ENCODE measurements around the gene APOL4. TPM values are rescaled to one million over a fixed set of nuclear protein-coding genes. Genes with fewer than 3 reads are reported as not detected.
"Not testable (repeated sequence)": the region's sequence is repeated elsewhere in the genome, so short reads cannot be mapped to it uniquely, and the experiment has no call there.

The APOL4 gene
- total RNA-seq, 2 experiments from 2014 or later, result 17.0 to 22.6 TPM

DNA sequence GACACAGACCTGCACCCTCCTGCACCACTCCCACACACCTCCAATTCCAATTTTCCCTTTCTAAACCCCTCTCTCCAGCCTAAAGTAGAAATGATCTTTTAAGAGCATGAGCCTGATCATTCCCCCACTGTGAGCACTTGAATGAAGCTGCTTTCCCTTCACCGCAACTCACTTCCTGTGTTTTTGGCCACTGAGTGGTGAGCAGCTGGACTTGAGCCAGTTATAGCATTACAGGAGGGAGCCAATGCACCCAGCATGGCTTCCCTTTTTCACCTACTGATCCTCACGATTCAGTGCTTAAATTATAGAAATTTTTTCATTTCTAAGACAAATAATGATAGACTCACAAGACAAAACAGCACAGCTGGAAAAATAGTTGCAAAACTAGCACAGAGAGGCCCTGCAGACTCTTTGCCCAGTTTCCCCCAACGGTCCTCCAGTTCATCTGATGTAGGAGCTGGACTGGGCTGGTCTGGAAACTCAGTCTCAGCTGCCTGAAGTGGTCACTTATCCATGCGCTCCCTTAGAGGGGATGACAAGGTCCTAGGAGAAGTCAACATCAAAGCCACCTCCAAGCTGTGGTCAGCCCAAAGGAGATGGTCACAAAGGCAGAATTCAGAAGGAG lies 9.7 kb upstream of the APOL4 start:
- DNase-seq, result peak; percentile 56
- peaks cover 58% of the 10 kb centered on the region for H3K27me3 Mint-ChIP-seq
- H3K27ac Mint-ChIP-seq, result no peak overlapping the region
- no peak overlapping the region for H3K4me3 Mint-ChIP-seq
- peaks cover 7% of the 10 kb centered on the region for H3K36me3 Mint-ChIP-seq
- ATAC-seq, result no peak
- CTCF ChIA-PET, result interaction anchor here (0.8 to 1.1 kb wide), 4 partner anchors 9 to 275 kb away, joined by 3 read pairs; no protein-coding TSS in a partner anchor
- H3K4me1 Mint-ChIP-seq, result peaks cover 32% of the 10 kb centered on the region
- no peaks in the 10 kb centered on the region for H3K9me3 Mint-ChIP-seq (ENCODE audit: low read depth)

DNA sequence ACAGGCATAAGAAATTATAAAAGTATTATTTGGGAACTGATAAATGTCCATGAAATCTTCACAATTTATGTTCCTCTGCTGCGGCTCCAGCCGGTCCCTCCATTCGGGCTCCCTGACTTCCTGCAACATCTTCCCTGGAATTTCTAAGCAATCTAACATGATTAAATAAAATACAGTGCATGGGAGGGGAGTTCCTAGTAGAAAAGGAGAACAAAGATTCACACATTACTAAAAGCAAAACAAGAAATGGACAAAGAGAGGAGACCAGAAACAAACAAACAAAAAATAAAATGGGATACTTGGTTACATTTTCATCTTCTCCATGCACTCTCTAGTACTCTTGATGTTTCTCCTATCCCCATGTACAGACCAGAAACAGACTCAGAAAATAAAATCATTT lies 8.6 kb upstream of the APOL4 start:
- Mint-ChIP-seq H3K9me3 (ENCODE audit: low read depth) (no peaks in the 10 kb centered on the region), H3K4me3 (no peak overlapping the region), H3K4me1 (peaks cover 32% of the 10 kb centered on the region), H3K27ac (no peak overlapping the region), H3K36me3 (peaks cover 7% of the 10 kb centered on the region), H3K27me3 (peaks cover 47% of the 10 kb centered on the region)
- CTCF ChIA-PET, result interaction anchor here (1.1 kb wide), 1 partner anchor 145 kb away, joined by 3 read pairs; no protein-coding TSS in a partner anchor
- no peak for DNase-seq
- no peak for ATAC-seq

DNA sequence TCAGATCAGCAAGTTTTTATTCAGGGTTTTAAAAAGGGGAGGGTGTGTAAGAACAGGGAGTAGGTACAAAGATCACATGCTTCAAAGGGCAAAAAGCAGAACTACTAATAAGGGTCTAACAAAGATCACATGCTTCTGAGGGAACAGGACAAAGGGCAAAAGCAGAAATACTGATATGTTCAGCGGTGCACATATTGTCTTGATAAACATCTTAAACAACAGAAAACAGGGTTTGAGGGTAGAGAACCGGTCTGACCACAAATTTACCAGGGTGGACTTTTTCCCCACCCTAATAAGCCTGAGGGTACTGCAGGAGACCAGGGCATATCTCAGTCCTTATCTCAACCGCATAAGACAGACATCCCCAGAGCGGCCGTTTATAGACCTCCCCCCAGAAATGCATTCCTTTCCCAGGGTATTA lies 7.9 kb upstream of the APOL4 start:
- H3K9me3 Mint-ChIP-seq (ENCODE audit: low read depth); H3K36me3 Mint-ChIP-seq; ATAC-seq; H3K27ac Mint-ChIP-seq; H3K4me3 Mint-ChIP-seq; DNase-seq: not testable (repeated sequence)
- H3K27me3 Mint-ChIP-seq, result peaks cover 42% of the 10 kb centered on the region
- CTCF ChIA-PET, result interaction anchor here (0.7 kb wide), 1 partner anchor 29 kb away, joined by 3 read pairs; no protein-coding TSS in a partner anchor
- H3K4me1 Mint-ChIP-seq, result peaks cover 35% of the 10 kb centered on the region

DNA sequence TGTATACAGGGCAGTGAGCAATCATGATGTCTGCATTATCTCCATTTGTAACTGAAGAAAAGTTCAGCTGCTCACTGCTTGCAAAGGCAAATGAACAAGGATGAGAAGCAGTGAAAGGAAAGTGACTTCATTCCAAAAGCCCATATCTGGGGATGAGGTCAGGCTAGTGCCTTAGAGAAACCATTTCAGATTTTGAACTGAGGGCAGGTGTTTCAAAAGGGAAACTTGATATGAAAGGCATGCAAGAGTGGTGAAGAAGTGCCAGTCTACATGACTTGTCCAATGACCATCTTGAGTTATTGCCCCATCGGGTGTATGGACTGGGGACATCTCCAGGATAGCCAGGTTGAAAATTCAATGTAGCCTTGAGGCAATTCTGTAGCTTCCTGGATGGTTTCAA lies 7.3 kb upstream of the APOL4 start:
- Mint-ChIP-seq H3K4me1 (peaks cover 36% of the 10 kb centered on the region), H3K4me3 (no peak overlapping the region), H3K27me3 (peaks cover 36% of the 10 kb centered on the region), H3K27ac (no peak overlapping the region), H3K36me3 (peaks cover 7% of the 10 kb centered on the region), H3K9me3 (ENCODE audit: low read depth) (no peaks in the 10 kb centered on the region)
- no peak for ATAC-seq
- CTCF ChIA-PET, result interaction anchor here (0.7 to 2.4 kb wide), 3 partner anchors 8 to 29 kb away, joined by 3 to 10 read pairs (median 4); no protein-coding TSS in a partner anchor
- no peak for DNase-seq

DNA sequence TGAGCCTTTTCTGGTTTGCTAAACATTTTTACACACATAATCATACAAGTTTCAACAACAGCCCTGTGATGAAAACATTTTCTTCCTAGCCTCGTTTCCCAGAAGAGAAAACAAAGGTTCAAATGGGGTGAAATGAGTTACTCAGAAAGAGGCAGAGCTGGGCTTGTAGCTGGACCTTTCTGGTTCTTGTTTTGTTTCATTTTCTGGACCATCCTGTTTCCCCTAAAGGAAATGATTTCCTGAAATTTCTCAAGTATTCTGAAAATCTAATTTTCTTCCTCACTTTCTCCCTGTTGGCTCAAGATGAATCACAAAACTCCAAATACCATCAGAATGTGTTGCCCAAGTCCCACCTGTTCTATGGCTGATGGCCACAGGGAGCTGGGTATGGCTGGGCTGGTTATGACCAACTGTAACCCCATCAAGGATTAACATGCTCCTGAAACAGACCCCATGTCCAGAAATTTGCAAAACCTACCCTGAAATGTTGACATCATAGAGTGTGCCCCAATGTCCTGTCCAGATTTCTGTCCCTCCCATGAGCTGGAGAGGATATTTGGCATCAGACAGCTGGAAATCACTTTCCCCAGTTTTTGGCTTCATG lies 6.7 kb upstream of the APOL4 start:
- peaks cover 30% of the 10 kb centered on the region for H3K27me3 Mint-ChIP-seq
- ATAC-seq (no peak), DNase-seq (no peak)
- CTCF ChIA-PET, result interaction anchor here (0.9 to 2.4 kb wide), 2 partner anchors 8 to 13 kb away, joined by 4 to 10 read pairs; no protein-coding TSS in a partner anchor
- H3K4me3 Mint-ChIP-seq, result no peak overlapping the region
- peaks cover 40% of the 10 kb centered on the region for H3K4me1 Mint-ChIP-seq
- H3K36me3 Mint-ChIP-seq, result peaks cover 7% of the 10 kb centered on the region
- no peak overlapping the region for H3K27ac Mint-ChIP-seq
- no peaks in the 10 kb centered on the region for H3K9me3 Mint-ChIP-seq (ENCODE audit: low read depth)

DNA sequence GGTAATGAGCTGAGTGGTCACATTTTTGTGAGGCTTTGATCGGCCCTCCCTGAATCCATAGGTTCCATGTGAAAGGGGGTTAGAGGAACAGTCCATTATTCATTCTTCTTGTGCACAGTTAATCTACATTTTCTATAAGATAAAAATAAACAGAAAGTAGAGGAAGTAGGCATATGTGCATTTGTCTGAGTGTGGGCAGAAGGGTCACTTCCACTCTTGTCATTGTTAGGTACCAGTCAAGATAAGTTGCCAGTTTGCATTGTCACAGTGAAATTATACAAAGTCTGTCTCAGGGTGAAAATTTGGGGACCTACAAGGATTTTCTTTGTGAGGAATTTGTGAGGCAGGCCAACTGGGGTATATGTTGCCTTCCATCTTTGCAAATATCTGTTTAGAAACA lies 4.6 kb upstream of the APOL4 start:
- Mint-ChIP-seq H3K36me3 (peaks cover 7% of the 10 kb centered on the region), H3K27ac (no peak overlapping the region), H3K4me3 (no peak overlapping the region), H3K27me3 (peaks cover 12% of the 10 kb centered on the region), H3K4me1 (peaks cover 54% of the 10 kb centered on the region), H3K9me3 (ENCODE audit: low read depth) (no peaks in the 10 kb centered on the region)
- no peak for ATAC-seq
- no peak for DNase-seq
- CTCF ChIA-PET, result interaction anchor here (0.8 to 1.4 kb wide), 3 partner anchors 11 to 33 kb away, joined by 3 read pairs; partner anchors contain the start of gene APOL2

DNA sequence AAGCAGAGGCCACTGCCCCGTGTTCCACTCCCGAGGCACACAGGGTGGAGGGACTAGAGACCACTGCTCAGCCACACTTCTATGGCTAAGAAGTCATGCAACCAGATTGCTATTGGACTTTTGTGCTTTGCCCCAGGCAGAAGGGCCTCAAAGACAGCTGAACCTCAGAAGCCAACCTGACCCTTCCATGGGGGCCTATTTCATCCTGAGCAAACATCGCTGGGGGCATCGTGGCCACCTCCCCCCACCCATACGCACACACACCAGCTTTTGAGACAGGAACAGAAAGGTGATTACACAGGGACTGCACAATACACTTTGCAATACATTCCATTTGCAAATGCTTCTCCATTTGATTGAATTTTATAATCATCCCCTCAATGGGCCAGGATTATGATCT lies 4.0 kb upstream of the APOL4 start:
- DNase-seq; H3K27ac Mint-ChIP-seq; H3K9me3 Mint-ChIP-seq (ENCODE audit: low read depth); H3K27me3 Mint-ChIP-seq; H3K4me3 Mint-ChIP-seq; ATAC-seq; H3K36me3 Mint-ChIP-seq: not testable (repeated sequence)
- CTCF ChIA-PET, result interaction anchor here (0.8 to 1.6 kb wide), 3 partner anchors 11 to 81 kb away, joined by 3 to 5 read pairs (median 3); partner anchors contain the start of gene APOL2
- H3K4me1 Mint-ChIP-seq, result peaks cover 50% of the 10 kb centered on the region

DNA sequence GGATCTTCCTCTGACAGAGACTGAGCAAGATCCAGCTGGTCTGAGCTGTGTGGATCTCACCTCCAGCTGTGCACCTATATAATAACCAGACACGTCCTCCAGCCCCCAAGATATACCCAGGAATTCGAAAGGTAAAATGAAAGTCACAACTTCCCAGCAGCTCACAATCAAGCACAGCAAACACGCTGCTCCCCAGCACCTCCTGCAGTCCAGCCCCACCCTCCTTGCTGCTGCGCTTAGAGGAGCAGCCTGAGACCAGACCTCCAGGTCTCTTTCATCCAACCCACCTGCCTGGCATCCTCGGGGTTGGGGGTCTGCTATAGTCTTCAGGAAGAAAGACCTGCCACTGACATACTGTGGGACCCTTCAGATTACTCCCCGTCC lies 3.0 kb upstream of the APOL4 start:
- Mint-ChIP-seq H3K4me1 (peaks cover 53% of the 10 kb centered on the region), H3K27me3 (peaks cover 5% of the 10 kb centered on the region), H3K36me3 (peaks cover 9% of the 10 kb centered on the region), H3K4me3 (peak overlapping the region; percentile 20), H3K27ac (no peak overlapping the region), H3K9me3 (ENCODE audit: low read depth) (no peaks in the 10 kb centered on the region)
- no peak for ATAC-seq
- CTCF ChIA-PET, result interaction anchor here (1.6 kb wide), 3 partner anchors 12 to 82 kb away, joined by 4 to 6 read pairs (median 5); no protein-coding TSS in a partner anchor
- no peak for DNase-seq

DNA sequence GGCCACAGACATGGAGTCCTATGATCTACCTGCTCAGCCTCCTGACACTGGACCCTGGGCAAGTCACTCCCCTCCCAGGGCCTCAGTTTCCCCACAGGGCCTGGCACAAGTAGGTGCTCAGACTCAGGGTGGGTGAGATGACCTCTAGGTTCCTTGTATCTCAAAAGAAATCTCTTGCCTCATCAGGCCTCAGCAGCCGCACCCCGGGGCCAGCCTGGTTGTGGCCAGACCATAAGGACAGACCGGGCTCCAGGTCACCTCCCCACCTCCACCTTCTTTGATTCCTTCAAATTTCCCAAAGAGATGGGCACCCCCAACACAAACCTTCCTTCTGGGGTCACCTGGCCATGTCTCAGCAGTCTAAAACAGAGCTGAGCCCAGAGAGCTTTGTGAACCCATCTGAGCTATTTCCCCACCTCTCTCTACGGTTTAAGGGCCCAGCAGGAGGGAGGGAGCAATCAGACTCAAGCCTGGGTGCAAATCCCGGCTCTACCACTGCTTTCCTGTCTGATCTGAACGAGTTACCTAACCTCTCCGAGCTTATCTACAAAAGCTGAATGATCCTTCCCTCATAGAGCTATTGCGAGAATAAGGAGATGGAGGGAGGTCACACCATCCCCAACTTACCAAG lies 2.5 kb upstream of the APOL4 start:
- no peaks in the 10 kb centered on the region for H3K9me3 Mint-ChIP-seq (ENCODE audit: low read depth)
- H3K27me3 Mint-ChIP-seq, result peaks cover 1% of the 10 kb centered on the region
- peaks cover 55% of the 10 kb centered on the region for H3K4me1 Mint-ChIP-seq
- ATAC-seq (no peak), DNase-seq (no peak)
- peak overlapping the region; percentile 20 for H3K4me3 Mint-ChIP-seq
- CTCF ChIA-PET, result interaction anchor here (1.6 kb wide), 3 partner anchors 13 to 82 kb away, joined by 4 to 6 read pairs (median 5); no protein-coding TSS in a partner anchor
- H3K36me3 Mint-ChIP-seq, result peaks cover 8% of the 10 kb centered on the region
- no peak overlapping the region for H3K27ac Mint-ChIP-seq

DNA sequence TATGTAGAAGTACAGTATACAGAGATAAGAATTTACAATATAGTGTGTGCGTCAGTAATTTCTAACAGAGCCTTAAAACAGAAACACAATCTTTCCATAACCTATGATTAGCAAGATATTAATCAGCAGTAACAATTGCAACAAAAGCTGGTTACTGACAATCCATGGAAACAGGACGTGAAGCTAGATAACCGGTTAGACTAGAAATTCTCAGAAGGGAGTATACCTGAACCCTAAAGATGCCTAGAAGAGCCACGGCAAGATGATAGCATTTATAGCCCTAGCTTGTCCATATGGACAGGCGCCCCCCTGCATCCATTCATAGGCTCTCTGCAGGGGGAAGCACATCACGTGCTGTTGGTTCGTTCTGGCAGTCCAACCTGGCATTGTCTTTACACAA lies 1.8 kb upstream of the APOL4 start:
- peaks cover 56% of the 10 kb centered on the region for H3K4me1 Mint-ChIP-seq
- not testable (repeated sequence) for H3K27me3 Mint-ChIP-seq; H3K36me3 Mint-ChIP-seq; DNase-seq; H3K9me3 Mint-ChIP-seq (ENCODE audit: low read depth); H3K4me3 Mint-ChIP-seq; ATAC-seq; H3K27ac Mint-ChIP-seq
- CTCF ChIA-PET, result interaction anchor here (0.8 to 3.3 kb wide), 6 partner anchors 9 to 283 kb away, joined by 3 to 10 read pairs (median 4); partner anchors contain the start of gene APOL2

DNA sequence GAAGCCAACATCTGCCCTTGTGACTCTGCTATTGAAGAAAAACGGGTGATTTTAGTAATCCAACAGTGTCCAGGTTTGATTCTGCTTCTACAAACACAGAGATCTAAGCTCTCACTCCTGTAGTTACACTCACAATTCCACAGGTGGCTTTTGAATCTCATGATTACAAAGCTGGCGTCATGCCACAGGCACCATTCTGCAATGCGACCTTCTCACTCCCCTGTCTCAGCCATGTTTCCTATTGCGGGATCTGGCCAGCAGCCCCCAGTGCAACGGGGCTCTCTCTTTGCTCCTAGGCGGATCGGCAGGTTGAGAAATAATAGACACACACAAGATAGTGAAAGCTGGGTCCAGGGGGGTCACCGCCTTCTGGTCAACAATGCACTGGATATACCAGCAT lies 1.3 kb upstream of the APOL4 start:
- not testable (repeated sequence) for ATAC-seq; H3K27me3 Mint-ChIP-seq; H3K4me3 Mint-ChIP-seq; H3K27ac Mint-ChIP-seq; H3K9me3 Mint-ChIP-seq (ENCODE audit: low read depth); H3K36me3 Mint-ChIP-seq; DNase-seq
- H3K4me1 Mint-ChIP-seq, result peaks cover 56% of the 10 kb centered on the region
- CTCF ChIA-PET, result interaction anchor here (0.8 to 3.3 kb wide), 7 partner anchors 9 to 284 kb away, joined by 3 to 10 read pairs (median 4); partner anchors contain the start of gene APOL2

DNA sequence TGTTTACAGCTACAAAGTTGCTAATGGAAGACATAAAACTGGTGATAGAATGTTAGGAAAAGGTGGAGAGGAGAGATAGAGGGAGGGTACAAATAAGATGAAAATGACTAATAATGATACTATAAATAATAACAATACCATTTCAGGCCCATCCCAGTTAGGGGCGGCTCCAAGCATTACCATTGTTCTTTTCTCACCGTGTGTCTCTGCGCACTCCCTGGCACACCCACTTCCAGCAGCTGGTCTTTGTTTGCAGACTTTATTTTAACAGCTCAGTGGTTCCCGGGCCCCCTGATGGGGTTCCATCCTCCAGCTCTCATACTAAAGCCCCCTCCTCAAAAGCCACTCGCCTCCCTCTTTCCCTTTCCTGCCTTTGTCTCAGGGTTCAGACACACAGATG lies 584 bp downstream of the APOL4 start:
- H3K9me3 Mint-ChIP-seq (ENCODE audit: low read depth); H3K27me3 Mint-ChIP-seq; DNase-seq; ATAC-seq; H3K36me3 Mint-ChIP-seq: not testable (repeated sequence)
- Mint-ChIP-seq H3K4me3 (peak overlapping the region; percentile 74), H3K27ac (peak overlapping the region; percentile 69), H3K4me1 (peaks cover 71% of the 10 kb centered on the region)
- CTCF ChIA-PET, result interaction anchor here (3.3 kb wide), 1 partner anchor 76 kb away, joined by 10 read pairs; no protein-coding TSS in a partner anchor

DNA sequence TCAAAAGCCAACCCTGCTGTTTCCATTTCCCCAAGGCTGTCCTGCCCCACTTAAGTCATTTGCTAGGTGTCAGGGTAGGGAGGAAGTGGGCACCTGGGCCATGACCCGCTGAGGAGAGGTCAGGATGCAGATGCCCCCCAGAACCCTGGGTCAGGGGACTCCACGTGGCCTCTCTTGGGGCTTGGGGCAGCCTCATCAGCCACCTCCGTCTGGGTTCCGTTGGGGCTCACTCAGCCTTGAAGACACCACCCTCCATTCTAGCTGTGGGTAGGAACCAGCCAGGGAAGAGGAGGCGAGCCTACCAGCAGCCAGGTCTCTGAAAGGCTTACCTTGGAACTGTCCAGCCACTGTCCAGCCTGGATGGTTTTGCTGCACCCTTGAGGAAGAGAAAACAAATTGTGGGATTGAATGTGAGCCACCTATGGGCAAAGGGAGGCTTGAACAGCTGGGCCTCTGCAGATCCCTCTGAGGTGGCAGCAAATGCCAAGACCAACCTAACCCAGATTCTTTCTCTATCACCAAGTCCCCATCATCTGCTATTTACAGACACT lies 2.5 kb downstream of the APOL4 start:
- peaks cover 10% of the 10 kb centered on the region for H3K36me3 Mint-ChIP-seq
- H3K4me1 Mint-ChIP-seq, result peaks cover 77% of the 10 kb centered on the region
- ATAC-seq (no peak), DNase-seq (no peak)
- CTCF ChIA-PET, result interaction anchor here (1.3 to 3.7 kb wide), 2 partner anchors 40 to 87 kb away, joined by 3 to 16 read pairs; partner anchors contain the start of gene APOL2
- H3K4me3 Mint-ChIP-seq, result no peak overlapping the region
- no peaks in the 10 kb centered on the region for H3K27me3 Mint-ChIP-seq
- peak overlapping the region; percentile 11 for H3K27ac Mint-ChIP-seq
- no peaks in the 10 kb centered on the region for H3K9me3 Mint-ChIP-seq (ENCODE audit: low read depth)

All from activated CD8-positive, alpha-beta memory T cell treated with anti-CD3 and anti-CD28 coated beads, Interleukin-2, amount 10 ng/mL, durations not matched to agents 7 days and 5 days (primary cell).